NCI-H460 (cell line): ENCODE measurements around the gene CUBN. TPM values are rescaled to one million over a fixed set of nuclear protein-coding genes. Genes with fewer than 3 reads are reported as not detected.

Source experiments
- DNase-seq: peaks from one replicate; pipeline ENCODE4 v3.0.0-alpha.2; 2016; ENCODE audit warnings: low read depth; ENCODE audit errors: extremely low read depth
- total RNA-seq: library from RNA; depleted of rRNA; stranded (reverse); fragments of >200 nt; shearing (Covaris generic); gene quantifications from 2 replicates; pipeline ENCODE4 v1.2.3, GENCODE V29; 2014

Gene CUBN
- total RNA-seq, 1 experiment from 2014 or later = 0.67 TPM

GRCh38 chr10:16901106-16901505 lies 228.5 kb downstream of the CUBN start:
- DNase-seq = no peak

GRCh38 chr10:16896993-16897392 lies 232.6 kb downstream of the CUBN start:
- no peak for DNase-seq

GRCh38 chr10:16894821-16895220 lies 234.8 kb downstream of the CUBN start:
- no peak for DNase-seq

- DNase-seq = peak; percentile 18
Observed at GRCh38 chr10:16893664-16894063, 235.9 kb downstream of the CUBN start.

GRCh38 chr10:16891375-16892313 lies 238.0 kb downstream of the CUBN start:
- peak; percentile 86 for DNase-seq

GRCh38 chr10:16890691-16891090 lies 238.9 kb downstream of the CUBN start:
- no peak for DNase-seq

- DNase-seq = no peak
Observed at GRCh38 chr10:16887565-16887964, 242.0 kb downstream of the CUBN start.

- no peak for DNase-seq
Observed at GRCh38 chr10:16886031-16886430, 243.6 kb downstream of the CUBN start.

GRCh38 chr10:16884497-16884896 lies 245.1 kb downstream of the CUBN start:
- no peak for DNase-seq

GRCh38 chr10:16883084-16883483 lies 246.5 kb downstream of the CUBN start:
- DNase-seq = no peak

GRCh38 chr10:16870331-16870730 lies 259.3 kb downstream of the CUBN start:
- no peak for DNase-seq

- no peak for DNase-seq
Observed at GRCh38 chr10:16867990-16868389, 261.6 kb downstream of the CUBN start.

- no peak for DNase-seq
Observed at GRCh38 chr10:16867556-16867955, 262.1 kb downstream of the CUBN start.

- no peak for DNase-seq
Observed at GRCh38 chr10:16866541-16867275, 262.9 kb downstream of the CUBN start.

- DNase-seq = no peak
Observed at GRCh38 chr10:16865766-16866165, 263.8 kb downstream of the CUBN start.

- no peak for DNase-seq
Observed at GRCh38 chr10:16863766-16864165, 265.8 kb downstream of the CUBN start.

- no peak for DNase-seq
Observed at GRCh38 chr10:16857419-16857818, 272.2 kb downstream of the CUBN start.

GRCh38 chr10:16856567-16856966 lies 273.0 kb downstream of the CUBN start:
- DNase-seq = no peak

- no peak for DNase-seq
Observed at GRCh38 chr10:16856092-16856491, 273.5 kb downstream of the CUBN start.

GRCh38 chr10:16854623-16855022 lies 275.0 kb downstream of the CUBN start:
- DNase-seq = no peak

- DNase-seq = no peak
Observed at GRCh38 chr10:16853809-16854208, 275.8 kb downstream of the CUBN start.

GRCh38 chr10:16853201-16853600 lies 276.4 kb downstream of the CUBN start:
- peak; percentile 25 for DNase-seq
